Measurements from ENCODE around the gene CNTN5.
"Not testable (repeated sequence)": the region's sequence is repeated elsewhere in the genome, so short reads cannot be mapped to it uniquely, and the experiment has no call there.

Gene CNTN5

GRCh38 chr11:100235085-100235484 lies 1214.3 kb downstream of the CNTN5 start:
- Histone ChIP-seq H4K8ac (ENCODE audit: low read length) (no peak overlapping the region), H3K4ac (ENCODE audit: low read depth in 1 of 2, low read length in 2 of 2) (no peak overlapping the region), H3K4me1 (ENCODE audit: control insufficient read depth, insufficient read depth, low read depth, low read length) (no peaks in the 10 kb centered on the region), H3K4me2 (ENCODE audit: low read length, poor library complexity, severe bottlenecking) (no peak overlapping the region), H3K27me3 (ENCODE audit: control insufficient read depth in 1 of 2, insufficient read depth in 1 of 2, low read length in 2 of 2) (no peaks in the 10 kb centered on the region), H2AK5ac (ENCODE audit: low read length, severe bottlenecking) (no peak overlapping the region), H2AFZ (ENCODE audit: low read depth, low read length) (no peak overlapping the region), H3K9me3 (ENCODE audit: control insufficient read depth, low read length) (no peaks in the 10 kb centered on the region), H3K36me3 (ENCODE audit: control insufficient read depth in 1 of 2, insufficient read depth in 2 of 2, low read depth in 1 of 2, low read length in 2 of 2) (no peaks in the 10 kb centered on the region), H3K27ac (ENCODE audit: low read length, poor library complexity, severe bottlenecking) (no peak overlapping the region), H3K14ac (ENCODE audit: low read length in 2 of 2) (no peak overlapping the region), H2BK12ac (ENCODE audit: low read length in 2 of 2) (no peak overlapping the region), H3K9ac (ENCODE audit: low read length) (no peak overlapping the region), H2BK120ac (ENCODE audit: low read depth, low read length) (no peak overlapping the region), H3K23ac (ENCODE audit: low read length in 2 of 2) (no peak overlapping the region), H4K91ac (ENCODE audit: low read length) (no peak overlapping the region), H2BK15ac (ENCODE audit: low read depth, poor library complexity, severe bottlenecking) (no peak overlapping the region), H2BK5ac (ENCODE audit: low read depth, low read length, poor library complexity, severe bottlenecking) (no peak overlapping the region), H3K18ac (ENCODE audit: low read depth in 1 of 2, low read length in 2 of 2) (no peak overlapping the region), H3K79me1 (replicated peaks; ENCODE audit: low read length, poor library complexity, severe bottlenecking) (no peaks in the 10 kb centered on the region), H3K4me3 (ENCODE audit: insufficient read depth in 1 of 2, low read depth in 1 of 2, low read length in 2 of 2) (no peak overlapping the region)
- 73% methylated on average over 3 of the region's 4 CpGs for WGBS
- DNase-seq, result no peak

- Histone ChIP-seq H3K27ac (ENCODE audit: low read length, poor library complexity, severe bottlenecking) (no peak overlapping the region), H2BK5ac (ENCODE audit: low read depth, low read length, poor library complexity, severe bottlenecking) (no peak overlapping the region), H3K4me2 (ENCODE audit: low read length, poor library complexity, severe bottlenecking) (no peak overlapping the region), H2BK15ac (ENCODE audit: low read depth, poor library complexity, severe bottlenecking) (no peak overlapping the region), H3K79me1 (replicated peaks; ENCODE audit: low read length, poor library complexity, severe bottlenecking) (no peaks in the 10 kb centered on the region), H3K23ac (ENCODE audit: low read length in 2 of 2) (no peak overlapping the region), H2BK12ac (ENCODE audit: low read length in 2 of 2) (no peak overlapping the region), H3K18ac (ENCODE audit: low read depth in 1 of 2, low read length in 2 of 2) (no peak overlapping the region), H2BK120ac (ENCODE audit: low read depth, low read length) (no peak overlapping the region), H3K27me3 (ENCODE audit: control insufficient read depth in 1 of 2, insufficient read depth in 1 of 2, low read length in 2 of 2) (no peaks in the 10 kb centered on the region), H3K4me3 (ENCODE audit: insufficient read depth in 1 of 2, low read depth in 1 of 2, low read length in 2 of 2) (no peak overlapping the region), H3K4ac (ENCODE audit: low read depth in 1 of 2, low read length in 2 of 2) (no peak overlapping the region), H3K4me1 (ENCODE audit: control insufficient read depth, insufficient read depth, low read depth, low read length) (no peaks in the 10 kb centered on the region), H2AK5ac (ENCODE audit: low read length, severe bottlenecking) (no peak overlapping the region), H3K14ac (ENCODE audit: low read length in 2 of 2) (no peak overlapping the region), H4K8ac (ENCODE audit: low read length) (no peak overlapping the region), H4K91ac (ENCODE audit: low read length) (no peak overlapping the region), H3K9ac (ENCODE audit: low read length) (no peak overlapping the region), H3K9me3 (ENCODE audit: control insufficient read depth, low read length) (no peaks in the 10 kb centered on the region), H2AFZ (ENCODE audit: low read depth, low read length) (no peak overlapping the region), H3K36me3 (ENCODE audit: control insufficient read depth in 1 of 2, insufficient read depth in 2 of 2, low read depth in 1 of 2, low read length in 2 of 2) (no peaks in the 10 kb centered on the region)
- 90% methylated on average over 5 of the region's 5 CpGs for WGBS
- DNase-seq, result no peak
These were observed 1219.3 kb downstream of the CNTN5 start for GRCh38 chr11:100240025-100240539.

GRCh38 chr11:100247704-100248103 lies 1227.0 kb downstream of the CNTN5 start:
- Histone ChIP-seq H3K14ac (ENCODE audit: low read length in 2 of 2) (no peak overlapping the region), H3K18ac (ENCODE audit: low read depth in 1 of 2, low read length in 2 of 2) (no peak overlapping the region), H3K4me1 (ENCODE audit: control insufficient read depth, insufficient read depth, low read depth, low read length) (no peaks in the 10 kb centered on the region), H2AFZ (ENCODE audit: low read depth, low read length) (no peak overlapping the region), H3K23ac (ENCODE audit: low read length in 2 of 2) (no peak overlapping the region), H2BK5ac (ENCODE audit: low read depth, low read length, poor library complexity, severe bottlenecking) (no peak overlapping the region), H3K4me2 (ENCODE audit: low read length, poor library complexity, severe bottlenecking) (no peak overlapping the region), H3K27ac (ENCODE audit: low read length, poor library complexity, severe bottlenecking) (no peak overlapping the region), H3K9me3 (ENCODE audit: control insufficient read depth, low read length) (no peaks in the 10 kb centered on the region), H3K4ac (ENCODE audit: low read depth in 1 of 2, low read length in 2 of 2) (no peak overlapping the region), H3K36me3 (ENCODE audit: control insufficient read depth in 1 of 2, insufficient read depth in 2 of 2, low read depth in 1 of 2, low read length in 2 of 2) (no peaks in the 10 kb centered on the region), H2BK15ac (ENCODE audit: low read depth, poor library complexity, severe bottlenecking) (no peak overlapping the region), H3K79me1 (replicated peaks; ENCODE audit: low read length, poor library complexity, severe bottlenecking) (no peaks in the 10 kb centered on the region), H3K27me3 (ENCODE audit: control insufficient read depth in 1 of 2, insufficient read depth in 1 of 2, low read length in 2 of 2) (no peaks in the 10 kb centered on the region), H4K91ac (ENCODE audit: low read length) (no peak overlapping the region), H2BK120ac (ENCODE audit: low read depth, low read length) (no peak overlapping the region), H2BK12ac (ENCODE audit: low read length in 2 of 2) (no peak overlapping the region), H3K4me3 (ENCODE audit: insufficient read depth in 1 of 2, low read depth in 1 of 2, low read length in 2 of 2) (no peak overlapping the region), H4K8ac (ENCODE audit: low read length) (no peak overlapping the region), H2AK5ac (ENCODE audit: low read length, severe bottlenecking) (no peak overlapping the region), H3K9ac (ENCODE audit: low read length) (no peak overlapping the region)
- WGBS, result no CpG with 5 or more reads among the region's 1 CpG
- no peak for DNase-seq

GRCh38 chr11:100257238-100257803 lies 1236.6 kb downstream of the CNTN5 start:
- not testable (repeated sequence) for H2BK5ac ChIP-seq (ENCODE audit: low read depth, low read length, poor library complexity, severe bottlenecking); H3K4me3 ChIP-seq (ENCODE audit: insufficient read depth in 1 of 2, low read depth in 1 of 2, low read length in 2 of 2); H3K27me3 ChIP-seq (ENCODE audit: control insufficient read depth in 1 of 2, insufficient read depth in 1 of 2, low read length in 2 of 2); H3K9ac ChIP-seq (ENCODE audit: low read length); H2BK15ac ChIP-seq (ENCODE audit: low read depth, poor library complexity, severe bottlenecking); H3K14ac ChIP-seq (ENCODE audit: low read length in 2 of 2); H3K9me3 ChIP-seq (ENCODE audit: control insufficient read depth, low read length); H3K18ac ChIP-seq (ENCODE audit: low read depth in 1 of 2, low read length in 2 of 2); H3K36me3 ChIP-seq (ENCODE audit: control insufficient read depth in 1 of 2, insufficient read depth in 2 of 2, low read depth in 1 of 2, low read length in 2 of 2); H3K79me1 ChIP-seq (replicated peaks; ENCODE audit: low read length, poor library complexity, severe bottlenecking); H4K91ac ChIP-seq (ENCODE audit: low read length); H4K8ac ChIP-seq (ENCODE audit: low read length); H3K4me2 ChIP-seq (ENCODE audit: low read length, poor library complexity, severe bottlenecking); H3K4ac ChIP-seq (ENCODE audit: low read depth in 1 of 2, low read length in 2 of 2); H2AK5ac ChIP-seq (ENCODE audit: low read length, severe bottlenecking); H3K4me1 ChIP-seq (ENCODE audit: control insufficient read depth, insufficient read depth, low read depth, low read length); H2BK120ac ChIP-seq (ENCODE audit: low read depth, low read length); H3K23ac ChIP-seq (ENCODE audit: low read length in 2 of 2); DNase-seq; H3K27ac ChIP-seq (ENCODE audit: low read length, poor library complexity, severe bottlenecking); H2AFZ ChIP-seq (ENCODE audit: low read depth, low read length); H2BK12ac ChIP-seq (ENCODE audit: low read length in 2 of 2)
- WGBS, result 96% methylated on average over 5 of the region's 6 CpGs

Data from mesenchymal stem cell (in vitro differentiated cells and primary cell).